IPS DF 4.7 (cell line): ENCODE measurements around the gene PBX4.

Experiments used
- DNase-seq: peaks from one replicate; pipeline ENCODE4 v3.0.0-alpha.2; 2013; ENCODE audit warnings: low spot score; ENCODE audit errors: extremely low read depth

PBX4 gene

DNA sequence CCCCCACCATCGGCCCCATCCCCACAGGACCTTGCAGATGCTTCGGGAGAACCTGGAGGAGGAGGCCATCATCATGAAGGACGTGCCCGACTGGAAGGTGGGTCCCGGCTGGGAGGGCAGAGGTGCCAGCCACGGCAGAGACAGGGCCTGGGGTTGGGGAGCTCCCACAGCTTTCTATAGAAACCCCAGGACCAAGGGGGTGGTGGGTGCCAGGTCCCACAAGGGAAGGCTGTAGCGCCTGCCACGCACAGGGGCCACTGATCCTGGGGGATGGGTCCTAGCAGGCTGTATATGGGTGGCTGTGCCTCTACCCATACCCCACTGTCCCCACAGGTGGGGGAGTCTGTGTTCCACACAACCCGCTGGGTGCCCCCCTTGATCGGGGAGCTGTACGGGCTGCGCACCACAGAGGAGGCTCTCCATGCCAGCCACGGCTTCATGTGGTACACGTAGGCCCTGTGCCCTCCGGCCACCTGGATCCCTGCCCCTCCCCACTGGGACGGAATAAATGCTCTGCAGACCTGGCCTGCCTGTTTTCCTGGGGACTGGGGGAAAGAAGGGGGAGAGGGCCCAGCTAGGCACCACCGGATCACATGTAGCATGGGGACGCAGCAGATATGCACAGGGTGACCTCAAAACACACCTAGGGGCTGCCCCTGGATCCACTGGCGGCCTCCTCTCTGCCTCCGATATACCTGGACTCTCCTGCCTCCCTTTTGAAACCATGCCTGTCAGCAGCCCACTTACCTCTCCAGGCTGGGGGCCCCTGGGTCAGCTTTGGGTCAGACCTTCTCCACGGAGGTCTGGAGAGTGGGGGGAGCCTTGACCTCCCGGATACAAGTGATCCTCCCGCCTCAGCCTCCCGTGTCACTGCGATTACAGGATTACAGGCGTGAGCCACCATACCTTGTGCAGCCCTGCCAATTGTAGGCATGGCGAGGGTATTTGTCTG, 90.5 kb downstream of the PBX4 start:
- DNase-seq = no peak

- DNase-seq = no peak
Measured at GRCh38 chr19:19527371-19527656, 91.2 kb downstream of the PBX4 start.

- no peak for DNase-seq
Measured at GRCh38 chr19:19526581-19527370, 91.7 kb downstream of the PBX4 start.

DNA sequence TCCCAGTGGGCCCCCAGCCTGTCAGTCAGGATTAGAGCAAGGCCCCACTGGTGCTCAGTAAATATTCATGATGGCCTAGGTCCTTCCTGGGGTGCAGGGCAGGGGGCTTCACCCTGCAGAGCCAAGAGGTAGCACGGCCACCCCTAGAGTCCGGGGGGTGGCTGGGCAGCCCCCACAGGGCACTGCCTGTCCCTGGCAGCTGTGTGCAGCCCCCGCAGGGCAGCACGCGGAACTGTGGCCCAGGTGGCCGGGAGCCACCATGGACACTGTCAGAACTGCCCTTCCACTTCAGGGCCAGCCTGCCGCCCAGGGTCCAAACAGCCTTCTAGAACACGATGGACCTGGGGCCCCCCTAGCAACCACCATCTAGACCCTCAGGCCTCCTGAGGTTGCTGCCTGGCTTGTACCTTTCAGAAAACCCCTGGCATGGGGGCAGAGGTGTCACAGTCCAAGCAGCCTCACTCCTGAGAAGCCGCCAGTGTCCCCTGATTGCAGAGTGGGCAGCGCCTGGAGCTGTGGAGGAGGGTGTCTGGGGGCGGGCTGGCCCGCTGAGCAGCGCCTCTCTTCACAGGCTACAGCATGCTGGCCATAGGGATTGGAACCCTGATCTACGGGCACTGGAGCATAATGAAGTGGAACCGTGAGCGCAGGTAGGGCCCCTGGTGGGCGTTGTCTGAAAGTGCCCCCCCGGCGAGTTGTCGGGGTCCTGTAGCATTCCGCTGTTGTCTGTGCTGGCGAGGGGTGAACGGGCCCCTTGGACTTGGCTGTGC, 92.7 kb downstream of the PBX4 start:
- DNase-seq = no peak

DNA sequence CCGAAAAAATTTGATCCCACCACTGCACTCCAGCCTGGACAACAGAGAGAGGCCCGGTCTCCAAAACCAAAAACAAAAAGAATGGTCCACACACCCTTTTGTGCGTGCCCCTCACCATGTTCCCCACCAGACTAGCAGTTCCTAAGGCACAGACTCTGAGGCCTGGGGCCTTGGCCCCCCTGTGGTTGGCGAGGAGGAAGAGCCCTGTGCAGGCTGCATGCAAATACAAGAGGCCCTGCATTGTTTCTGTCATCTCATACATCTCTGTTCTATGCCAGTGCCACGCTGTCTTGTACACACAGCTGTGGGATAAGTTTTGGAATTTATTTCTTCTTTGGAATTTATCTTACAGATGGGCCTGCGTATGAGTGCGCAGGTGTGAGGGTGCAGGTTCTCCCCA, 94.4 kb downstream of the PBX4 start:
- no peak for DNase-seq

DNA sequence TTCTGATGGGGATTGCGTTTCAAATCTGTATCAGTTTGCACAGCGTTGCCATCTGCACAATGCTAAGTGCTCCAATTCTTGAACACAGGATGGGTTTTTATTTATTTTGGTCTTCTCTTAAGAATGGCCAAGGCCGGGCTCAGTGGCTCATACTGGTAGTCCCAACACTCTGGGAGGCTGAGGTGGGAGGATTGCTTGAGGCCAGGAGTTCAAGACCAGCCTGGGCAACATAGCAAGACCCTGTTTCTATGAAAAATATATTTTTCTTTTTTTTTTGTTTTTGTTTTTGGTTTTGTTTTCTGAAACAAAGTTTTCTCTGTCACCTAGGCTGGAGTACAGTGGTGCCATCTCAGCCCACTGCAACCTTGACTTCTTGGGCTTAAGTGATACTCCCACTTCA, 95.3 kb downstream of the PBX4 start:
- DNase-seq = no peak

GRCh38 chr19:19520989-19521388, 97.5 kb downstream of the PBX4 start:
- no peak for DNase-seq

DNA sequence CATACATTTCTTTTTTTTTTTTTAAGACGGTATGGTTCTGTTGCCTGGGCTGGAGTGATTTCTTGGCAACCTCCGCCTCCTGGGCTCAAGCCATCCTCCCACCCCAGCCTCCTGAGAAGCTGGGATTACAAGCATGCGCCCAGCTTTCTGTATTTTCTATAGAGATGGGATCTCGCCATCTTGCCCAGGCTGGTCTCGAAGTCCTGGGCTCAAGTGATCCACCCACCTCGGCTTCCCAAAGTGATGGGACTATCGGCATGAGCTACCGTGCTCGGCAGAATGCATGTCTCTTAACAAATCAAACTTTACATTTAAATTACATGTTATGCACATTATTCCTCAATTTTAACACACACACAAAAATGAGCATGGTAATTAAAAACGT, 101.3 kb downstream of the PBX4 start:
- DNase-seq = no peak

GRCh38 chr19:19515642-19516519, 102.6 kb downstream of the PBX4 start, which contains the start of gene NDUFA13:
Gene NDUFA13 (plus strand): TSS chr19:19516225. CDS start chr19:19516239, 14 bp downstream.
- peak; percentile 85 for DNase-seq

DNA sequence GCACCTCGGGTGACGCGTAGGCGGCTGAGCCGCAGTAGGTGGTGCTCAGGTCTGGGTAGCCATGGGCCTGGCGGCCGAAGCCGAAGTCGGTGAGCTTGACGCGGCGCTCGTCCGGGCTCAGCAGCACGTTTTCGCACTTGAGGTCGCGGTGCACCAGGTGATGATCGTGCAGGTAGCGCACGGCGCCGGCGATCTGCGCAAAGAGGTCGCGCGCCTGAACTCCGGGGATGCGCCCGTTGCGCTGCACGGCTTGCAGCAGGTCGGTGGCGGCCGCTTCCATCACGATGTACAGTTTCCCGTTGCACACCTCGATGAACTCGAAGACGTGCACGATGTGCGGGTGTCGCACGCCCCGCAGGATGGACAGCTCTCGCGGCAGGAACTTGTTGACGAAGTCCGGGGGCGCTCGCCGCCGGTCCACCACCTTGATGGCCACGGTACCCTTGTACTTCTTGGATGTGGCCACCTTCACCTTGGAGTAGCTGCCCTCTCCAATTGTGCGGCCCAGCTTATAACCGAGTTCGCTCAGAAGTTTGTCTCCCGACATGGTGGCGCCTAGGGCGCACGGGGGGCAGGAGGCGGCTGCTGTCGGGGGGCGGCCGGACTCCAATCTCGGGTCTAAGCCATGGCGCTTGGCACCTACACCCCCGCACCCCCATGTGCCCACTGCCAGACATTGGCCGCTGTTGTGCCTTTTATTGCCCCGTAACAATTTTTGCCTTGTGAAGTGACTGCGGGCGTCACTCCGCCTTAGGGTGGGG, 103.4 kb downstream of the PBX4 start, which contains the start of gene TSSK6:
Gene TSSK6, minus strand, starts transcription at position 668 of the 761 bp plus-strand sequence. Its CDS starts 121 bp downstream, at position 547.
- DNase-seq = no peak

DNA sequence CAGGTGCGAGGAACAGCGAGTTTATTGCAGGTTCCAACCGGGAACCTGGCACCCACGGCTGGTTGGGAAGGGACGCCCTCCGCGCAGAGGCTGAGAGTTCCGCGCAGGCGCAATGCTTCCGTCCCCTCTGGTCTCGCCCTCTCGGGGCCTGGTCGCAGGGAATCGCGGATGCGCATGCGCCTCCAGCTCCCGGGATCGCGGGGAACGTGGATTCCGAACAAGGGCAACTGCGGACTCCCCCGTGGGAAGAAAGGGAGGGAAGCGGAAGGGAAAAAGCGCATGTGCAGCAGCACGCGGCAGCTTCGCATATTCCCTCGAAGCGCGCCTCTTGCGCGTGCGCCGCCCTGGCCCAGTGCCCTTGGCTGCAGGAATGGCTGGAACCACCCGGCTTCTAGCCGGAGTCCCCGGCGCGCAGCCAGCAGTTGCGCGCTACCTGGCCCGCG, 104.3 kb downstream of the PBX4 start:
- no peak for DNase-seq

- no peak for DNase-seq
Measured at GRCh38 chr19:19513682-19514081, 104.8 kb downstream of the PBX4 start.
